GM23248 (cell line): ENCODE data around the gene PRSS56. TPM values are rescaled to one million over a fixed set of nuclear protein-coding genes. Genes with fewer than 3 reads are reported as not detected.

Experiments used
- DNase-seq: peaks from one replicate; pipeline ENCODE4 v3.0.0-alpha.2; 2015
- H2AFZ ChIP-seq: fragments of 200-600 bp; sonication (generic); 2 replicates; pipeline ENCODE4 v1.6.1; 2016; ENCODE audit warnings: antibody characterized with exemption
- H3F3A ChIP-seq: fragments of 200-600 bp; sonication (generic); 2 replicates; pipeline ENCODE4 v1.6.1; 2016; ENCODE audit warnings: mild to moderate bottlenecking, antibody characterized with exemption, mixed run types; ENCODE audit not compliant: insufficient read depth
- H3K27ac ChIP-seq: fragments of 200-600 bp; sonication (generic); 2 replicates; pipeline ENCODE4 v1.5.1; 2016; ENCODE audit warnings: mild to moderate bottlenecking
- H3K27me3 ChIP-seq: fragments of 200-600 bp; sonication (generic); replicated peaks from 2 replicates; pipeline ENCODE4 v1.6.1; 2016; ENCODE audit warnings: mild to moderate bottlenecking; ENCODE audit not compliant: insufficient read depth
- H3K36me3 ChIP-seq: fragments of 200-600 bp; sonication (generic); 2 replicates; pipeline ENCODE4 v1.6.1; 2016; ENCODE audit warnings: low read depth, mild to moderate bottlenecking
- H3K4me1 ChIP-seq: fragments of 200-600 bp; sonication (generic); 2 replicates; pipeline ENCODE4 v1.6.1; 2016; ENCODE audit warnings: mild to moderate bottlenecking; ENCODE audit not compliant: insufficient read depth
- H3K4me2 ChIP-seq: fragments of 200-600 bp; sonication (generic); one replicate; pipeline ENCODE4 v1.6.1; 2016; ENCODE audit warnings: mild to moderate bottlenecking; ENCODE audit not compliant: unreplicated experiment
- H3K4me3 ChIP-seq: fragments of 200-600 bp; sonication (generic); 2 replicates; pipeline ENCODE4 v1.5.1; 2016; ENCODE audit warnings: mild to moderate bottlenecking
- H3K79me2 ChIP-seq: fragments of 200-600 bp; sonication (generic); 2 replicates; pipeline ENCODE4 v1.6.1; 2016; ENCODE audit warnings: mild to moderate bottlenecking; ENCODE audit not compliant: insufficient read depth
- H3K9ac ChIP-seq: fragments of 200-600 bp; sonication (generic); 2 replicates; pipeline ENCODE4 v1.6.1; 2016; ENCODE audit warnings: mild to moderate bottlenecking
- H3K9me2 ChIP-seq: fragments of 200-600 bp; sonication (generic); 2 replicates; pipeline ENCODE4 v1.6.1; 2016; ENCODE audit warnings: mixed run types, mild to moderate bottlenecking, moderate library complexity; ENCODE audit not compliant: insufficient read depth
- H3K9me3 ChIP-seq: fragments of 200-600 bp; sonication (generic); one replicate; pipeline ENCODE4 v1.6.1; 2017; ENCODE audit warnings: low read depth
- H4K20me1 ChIP-seq: fragments of 200-600 bp; sonication (generic); 2 replicates; pipeline ENCODE4 v1.6.0; 2016; ENCODE audit not compliant: insufficient read depth
- EZH2 ChIP-seq: fragments of 200-600 bp; sonication (generic); IDR thresholded peaks from 2 replicates; pipeline ENCODE4 v1.6.1; 2018; ENCODE audit warnings: antibody characterized with exemption, mild to moderate bottlenecking; ENCODE audit not compliant: insufficient read depth, poor library complexity, severe bottlenecking
- EZH2phosphoT487 ChIP-seq: fragments of 200-600 bp; sonication (generic); IDR thresholded peaks from 2 replicates; pipeline ENCODE4 v1.6.1; 2018; ENCODE audit warnings: antibody characterized with exemption, moderate library complexity, mild to moderate bottlenecking, low read depth; ENCODE audit not compliant: insufficient read depth
- WGBS, 2 experiments: methylation state at CpG; one replicate each; pipeline ENCODE4 v1.1.6; 2015 to 2017; ENCODE audit warnings: low lambda C conversion rate in 2 of 2, low coverage in 1 of 2; ENCODE audit errors: missing lambda C conversion rate in 2 of 2; 5-methylcytosine and 5-hydroxymethylcytosine counted together
- in situ Hi-C: fragments of 300-500 bp; cut with MboI; formaldehyde crosslinking; loops from 2 replicates; pipeline ENCODE4 v1.15.0; 2020
- polyA plus RNA-seq: library from polyadenylated mRNA; unstranded; fragments of >200 nt; fragmentation: Nextera tagmentation; extraction: Ambion mirVana; gene quantifications from 2 replicates; pipeline ENCODE4 v1.2.1, GENCODE V29; 2016
- total RNA-seq: library from RNA; depleted of rRNA; stranded (reverse); fragments of >200 nt; shearing (Covaris generic); gene quantifications from 2 replicates; pipeline ENCODE4 v1.2.3, GENCODE V29; 2014

The PRSS56 gene
- total and polyA plus RNA-seq, 2 experiments from 2014 or later: not detected

DNA sequence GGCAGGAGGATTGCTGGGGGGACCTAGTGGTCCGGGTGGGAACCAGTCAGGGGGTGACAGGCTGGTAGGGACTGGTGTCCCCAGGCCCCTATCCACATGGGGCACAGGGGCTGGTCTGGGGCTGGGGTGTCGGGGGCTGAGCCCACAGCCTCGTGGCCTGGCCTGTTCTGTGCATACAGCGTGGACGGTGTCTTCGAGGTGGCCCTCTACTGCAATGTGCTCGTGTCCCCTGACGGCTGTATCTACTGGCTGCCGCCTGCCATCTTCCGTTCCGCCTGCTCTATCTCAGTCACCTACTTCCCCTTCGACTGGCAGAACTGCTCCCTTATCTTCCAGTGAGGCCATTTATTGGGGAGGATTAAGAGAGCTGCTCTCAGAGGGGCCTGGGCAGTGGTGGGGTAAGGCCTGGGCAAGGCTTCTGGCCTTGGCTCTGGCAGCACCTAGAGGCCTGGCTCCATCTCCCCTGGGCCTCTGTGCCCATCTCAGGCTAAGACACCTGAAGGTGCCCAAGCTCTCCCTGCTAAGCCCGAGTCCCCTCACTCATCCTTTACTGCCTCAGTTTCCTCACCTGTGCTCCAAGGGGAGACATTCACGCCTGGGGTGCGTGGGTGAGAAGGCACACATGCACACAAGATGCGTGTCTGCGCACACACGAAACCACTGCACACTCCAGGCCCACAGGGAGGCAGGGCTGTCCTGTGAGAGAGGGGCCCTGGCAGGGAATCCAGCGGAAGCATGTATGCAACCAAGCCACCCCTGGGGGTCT lies 21.2 kb downstream of the PRSS56 start:
- no peaks in the 10 kb centered on the region for H3K36me3 ChIP-seq
- no peaks in the 10 kb centered on the region for H3K9me2 ChIP-seq
- H3F3A ChIP-seq: no peaks in the 10 kb centered on the region
- H4K20me1 ChIP-seq: no peaks in the 10 kb centered on the region
- no peak overlapping the region for H3K9ac ChIP-seq
- TF ChIP-seq EZH2phosphoT487: no peak
- no peak for TF ChIP-seq EZH2
- H3K79me2 ChIP-seq: 0 out of 2 replicates have a peak, but pooled peaks cover 2% of the 10 kb centered on the region
- no peak for DNase-seq
- 43 to 47% methylated on average over 12 to 18 of the region's 19 CpGs for WGBS, 2 experiments
- H2AFZ ChIP-seq: no peak overlapping the region
- no peak overlapping the region for H3K4me2 ChIP-seq
- H3K27me3 ChIP-seq: no peaks in the 10 kb centered on the region
- in situ Hi-C loops: loop anchor here (25.0 kb wide), 1 partner anchor 629 kb away; no protein-coding TSS in a partner anchor
- no peak overlapping the region for H3K27ac ChIP-seq
- H3K4me1 ChIP-seq: no peaks in the 10 kb centered on the region
- H3K4me3 ChIP-seq: no peak overlapping the region
- no peaks in the 10 kb centered on the region for H3K9me3 ChIP-seq

DNA sequence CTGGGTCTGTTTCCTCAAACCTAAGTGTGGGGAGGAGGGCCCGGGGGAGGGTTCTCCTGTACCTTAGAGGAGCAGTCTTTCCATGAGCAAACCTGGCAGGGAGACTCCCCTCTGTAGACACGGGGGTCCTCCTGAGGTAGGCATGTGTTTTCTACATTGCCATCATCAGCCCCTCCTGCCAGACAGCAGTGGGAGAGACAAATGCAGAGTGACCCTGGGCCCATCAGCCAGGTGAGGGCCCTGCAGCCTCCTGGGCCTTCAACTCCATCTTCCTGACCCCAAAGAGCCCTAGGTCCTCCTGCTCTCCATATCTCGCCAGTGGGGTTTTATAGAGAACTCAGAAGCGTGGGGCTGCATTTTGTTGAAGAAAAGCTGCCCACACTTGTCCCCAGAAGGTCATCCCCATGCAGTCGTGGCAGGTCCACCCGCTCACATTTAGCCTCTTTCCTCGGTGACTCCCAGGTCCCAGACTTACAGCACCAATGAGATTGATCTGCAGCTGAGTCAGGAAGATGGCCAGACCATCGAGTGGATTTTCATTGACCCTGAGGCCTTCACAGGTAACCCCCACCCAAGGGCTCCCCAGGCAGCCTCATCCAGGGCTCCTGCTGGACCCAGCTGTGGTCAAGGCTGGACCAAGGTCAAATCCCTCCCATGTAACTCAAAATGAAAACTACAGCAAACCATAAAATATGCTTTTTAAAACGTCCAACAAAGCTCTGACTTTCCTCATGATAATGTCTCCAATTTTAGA lies 21.9 kb downstream of the PRSS56 start:
- in situ Hi-C loops: loop anchor here (25.0 kb wide), 1 partner anchor 630 kb away; no protein-coding TSS in a partner anchor

DNA sequence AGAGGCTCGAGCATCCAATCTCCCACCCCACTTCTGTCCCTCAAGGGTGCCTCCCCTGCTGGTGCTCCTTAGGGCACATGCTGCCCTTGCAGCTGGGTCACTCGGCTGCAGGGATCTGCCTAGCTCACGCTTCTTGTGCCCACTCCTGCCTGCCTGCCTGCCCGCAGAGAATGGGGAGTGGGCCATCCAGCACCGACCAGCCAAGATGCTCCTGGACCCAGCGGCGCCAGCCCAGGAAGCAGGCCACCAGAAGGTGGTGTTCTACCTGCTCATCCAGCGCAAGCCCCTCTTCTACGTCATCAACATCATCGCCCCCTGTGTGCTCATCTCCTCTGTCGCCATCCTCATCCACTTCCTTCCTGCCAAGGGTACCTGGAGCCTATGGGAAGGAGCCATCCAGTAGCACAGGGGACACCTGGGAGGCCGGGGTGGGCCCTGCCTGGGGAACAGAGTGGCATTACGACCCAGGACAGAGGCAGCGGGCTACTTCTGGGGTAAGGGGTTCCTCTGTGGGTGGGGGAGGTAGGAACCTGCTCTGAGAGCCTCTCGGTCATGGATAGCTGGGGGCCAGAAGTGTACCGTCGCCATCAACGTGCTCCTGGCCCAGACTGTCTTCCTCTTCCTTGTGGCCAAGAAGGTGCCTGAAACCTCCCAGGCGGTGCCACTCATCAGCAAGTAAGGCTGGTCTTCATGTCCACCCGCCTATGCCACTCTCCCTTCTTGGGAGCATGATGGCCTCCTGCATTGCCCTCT lies 22.7 kb downstream of the PRSS56 start:
- H3K4me2 ChIP-seq: no peak overlapping the region
- peaks cover 17% of the 10 kb centered on the region for H3K79me2 ChIP-seq
- H3K9me3 ChIP-seq: no peaks in the 10 kb centered on the region
- in situ Hi-C loops: loop anchor here (25.0 kb wide), 1 partner anchor 631 kb away; no protein-coding TSS in a partner anchor
- no peaks in the 10 kb centered on the region for H3K36me3 ChIP-seq
- H3K27ac ChIP-seq: no peak overlapping the region
- 81 to 82% methylated on average over 18 to 20 of the region's 20 CpGs for WGBS, 2 experiments
- H3K9ac ChIP-seq: no peak overlapping the region
- no peak overlapping the region for H3K4me3 ChIP-seq
- H3F3A ChIP-seq: no peaks in the 10 kb centered on the region
- H3K9me2 ChIP-seq: no peaks in the 10 kb centered on the region
- no peaks in the 10 kb centered on the region for H3K27me3 ChIP-seq
- no peaks in the 10 kb centered on the region for H4K20me1 ChIP-seq
- TF ChIP-seq EZH2phosphoT487 (no peak), EZH2 (no peak)
- H3K4me1 ChIP-seq: no peaks in the 10 kb centered on the region
- H2AFZ ChIP-seq: no peak overlapping the region
- no peak for DNase-seq

More for the DNA sequence above, 21.9 kb downstream of the PRSS56 start:
- H3K27ac ChIP-seq: no peak overlapping the region
- H3K4me2 ChIP-seq: no peak overlapping the region
- no peaks in the 10 kb centered on the region for H3K9me2 ChIP-seq
- no peak overlapping the region for H3K9ac ChIP-seq
- H3K36me3 ChIP-seq: no peaks in the 10 kb centered on the region
- 52 to 53% methylated on average over 9 of the region's 9 CpGs for WGBS, 2 experiments
- no peak overlapping the region for H3K4me3 ChIP-seq
- no peak for DNase-seq
- H3K27me3 ChIP-seq: no peaks in the 10 kb centered on the region
- H4K20me1 ChIP-seq: no peaks in the 10 kb centered on the region
- TF ChIP-seq EZH2 (no peak), EZH2phosphoT487 (no peak)
- H3K79me2 ChIP-seq: peaks cover 9% of the 10 kb centered on the region; the same call in 1 of the 2 replicates
- H3K4me1 ChIP-seq: no peaks in the 10 kb centered on the region
- H3F3A ChIP-seq: no peaks in the 10 kb centered on the region
- no peaks in the 10 kb centered on the region for H3K9me3 ChIP-seq
- no peak overlapping the region for H2AFZ ChIP-seq

DNA sequence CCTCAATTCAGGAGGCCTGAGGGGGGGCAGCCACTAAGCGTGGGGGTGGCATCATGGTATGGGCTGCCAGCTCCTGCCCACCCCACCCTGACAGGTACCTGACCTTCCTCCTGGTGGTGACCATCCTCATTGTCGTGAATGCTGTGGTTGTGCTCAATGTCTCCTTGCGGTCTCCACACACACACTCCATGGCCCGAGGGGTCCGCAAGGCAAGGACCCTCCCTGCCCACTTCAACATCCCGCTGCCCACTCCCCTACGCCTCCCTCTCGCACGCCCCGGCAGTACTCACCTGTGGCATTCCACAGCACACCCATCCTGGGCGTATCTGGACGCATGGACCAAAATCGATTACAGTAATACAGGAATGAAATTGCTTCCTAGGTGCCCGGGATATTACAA lies 23.3 kb downstream of the PRSS56 start:
- no peak overlapping the region for H3K27ac ChIP-seq
- H3K4me2 ChIP-seq: no peak overlapping the region
- H2AFZ ChIP-seq: no peak overlapping the region
- in situ Hi-C loops: loop anchor here (25.0 kb wide), 1 partner anchor 631 kb away; no protein-coding TSS in a partner anchor
- no peak overlapping the region for H3K9ac ChIP-seq
- no peak for TF ChIP-seq EZH2
- no peak for TF ChIP-seq EZH2phosphoT487
- no peak overlapping the region for H3K4me3 ChIP-seq
- H3K4me1 ChIP-seq: no peaks in the 10 kb centered on the region
- H3K9me2 ChIP-seq: no peaks in the 10 kb centered on the region
- H3K9me3 ChIP-seq: no peaks in the 10 kb centered on the region
- no peaks in the 10 kb centered on the region for H3F3A ChIP-seq
- H3K79me2 ChIP-seq: peaks cover 23% of the 10 kb centered on the region
- DNase-seq: no peak
- 88 to 91% methylated on average over 14 of the region's 14 CpGs for WGBS, 2 experiments
- H3K27me3 ChIP-seq: no peaks in the 10 kb centered on the region
- peaks cover under 1% of the 10 kb centered on the region; the same call in 1 of the 2 replicates for H3K36me3 ChIP-seq
- no peaks in the 10 kb centered on the region for H4K20me1 ChIP-seq
